ENCODE measurements around the gene RNF38.

- TF ChIP-seq EZH2 (IDR thresholded peaks at IDR 0.05; ENCODE audit: borderline replicate concordance, low read length) (no peak), CTCF (conservative IDR thresholded peaks at IDR 0.05 in 1 of 2, IDR thresholded peaks at IDR 0.05 in 1 of 2; ENCODE audit: extremely low read depth in 1 of 2, insufficient read depth in 1 of 2, low read depth in 1 of 2, low read length in 2 of 2) (no peak)
These were observed 35.5 kb downstream of the RNF38 start for GRCh38 chr9:36364577-36364976.

All from mammary epithelial cell (primary cell).